HEK293T (cell line): ENCODE results near the gene MYO16.

Experiments used
- BHLHE40 ChIP-seq: fragments of 450-650 bp; IDR thresholded peaks from 2 replicates; pipeline ENCODE4 v1.6.1; 2016; ENCODE audit warnings: mild to moderate bottlenecking, moderate library complexity, borderline replicate concordance
- ELF4 ChIP-seq: fragments of 450-650 bp; IDR thresholded peaks from 2 replicates; pipeline ENCODE4 v1.6.1; 2017; ENCODE audit warnings: antibody characterized with exemption
- FOXM1 ChIP-seq: fragments of 450-650 bp; IDR thresholded peaks from 2 replicates; pipeline ENCODE4 v1.6.1; 2017; ENCODE audit warnings: mild to moderate bottlenecking, borderline replicate concordance
- NFRKB ChIP-seq: fragments of 450-650 bp; IDR thresholded peaks from 2 replicates; pipeline ENCODE4 v1.6.1; 2016; ENCODE audit warnings: mild to moderate bottlenecking, moderate library complexity
- PKNOX1 ChIP-seq: fragments of 450-650 bp; IDR thresholded peaks from 2 replicates; pipeline ENCODE4 v1.6.1; 2016
- SUZ12 ChIP-seq: fragments of 450-650 bp; IDR thresholded peaks from 2 replicates; pipeline ENCODE4 v1.6.1; 2016; ENCODE audit warnings: mild to moderate bottlenecking
- TARDBP ChIP-seq: fragments of 450-650 bp; IDR thresholded peaks from 2 replicates; pipeline ENCODE4 v1.6.1; 2016

GRCh38 chr13:109148243-109148642, 518.8 kb downstream of the MYO16 start:
- TF ChIP-seq NFRKB (no peak), SUZ12 (no peak), FOXM1 (no peak), TARDBP (no peak), PKNOX1 (no peak), ELF4 (no peak), BHLHE40 (no peak)
